ENCODE measurements around the gene ISY1.
"Not testable (repeated sequence)": the region's sequence is repeated elsewhere in the genome, so short reads cannot be mapped to it uniquely, and the experiment has no call there.

DNA sequence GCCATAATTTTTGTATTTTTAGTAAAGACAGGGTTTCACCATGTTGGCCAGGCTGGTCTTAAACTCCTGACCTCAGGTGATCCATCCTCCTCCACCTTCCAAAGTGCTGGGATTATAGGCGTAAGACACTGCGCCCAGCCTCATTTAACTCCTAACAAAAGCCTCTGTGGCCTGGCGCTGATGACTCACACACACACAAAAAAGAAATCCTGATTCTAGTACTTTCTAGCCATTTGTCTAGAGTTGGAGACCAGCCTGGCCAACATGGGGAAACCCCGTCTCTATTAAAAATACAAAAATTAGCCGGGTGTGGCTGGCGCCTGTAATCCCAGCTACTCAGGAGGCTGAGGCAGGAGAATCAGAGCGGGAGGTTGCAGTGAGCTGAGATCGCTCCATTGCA is 28.9 kb upstream of the ISY1 start:
- TF ChIP-seq, protein P1, sequence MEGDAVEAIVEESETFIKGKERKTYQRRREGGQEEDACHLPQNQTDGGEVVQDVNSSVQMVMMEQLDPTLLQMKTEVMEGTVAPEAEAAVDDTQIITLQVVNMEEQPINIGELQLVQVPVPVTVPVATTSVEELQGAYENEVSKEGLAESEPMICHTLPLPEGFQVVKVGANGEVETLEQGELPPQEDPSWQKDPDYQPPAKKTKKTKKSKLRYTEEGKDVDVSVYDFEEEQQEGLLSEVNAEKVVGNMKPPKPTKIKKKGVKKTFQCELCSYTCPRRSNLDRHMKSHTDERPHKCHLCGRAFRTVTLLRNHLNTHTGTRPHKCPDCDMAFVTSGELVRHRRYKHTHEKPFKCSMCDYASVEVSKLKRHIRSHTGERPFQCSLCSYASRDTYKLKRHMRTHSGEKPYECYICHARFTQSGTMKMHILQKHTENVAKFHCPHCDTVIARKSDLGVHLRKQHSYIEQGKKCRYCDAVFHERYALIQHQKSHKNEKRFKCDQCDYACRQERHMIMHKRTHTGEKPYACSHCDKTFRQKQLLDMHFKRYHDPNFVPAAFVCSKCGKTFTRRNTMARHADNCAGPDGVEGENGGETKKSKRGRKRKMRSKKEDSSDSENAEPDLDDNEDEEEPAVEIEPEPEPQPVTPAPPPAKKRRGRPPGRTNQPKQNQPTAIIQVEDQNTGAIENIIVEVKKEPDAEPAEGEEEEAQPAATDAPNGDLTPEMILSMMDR (IDR thresholded peaks at IDR 0.05), result not testable (repeated sequence)
- not testable (repeated sequence) for TF ChIP-seq ZFX (IDR thresholded peaks at IDR 0.05; ENCODE audit: borderline replicate concordance)
